ENCODE data around the gene CALML4.
"Not testable (repeated sequence)": the region's sequence is repeated elsewhere in the genome, so short reads cannot be mapped to it uniquely, and the experiment has no call there.

The CALML4 gene

DNA sequence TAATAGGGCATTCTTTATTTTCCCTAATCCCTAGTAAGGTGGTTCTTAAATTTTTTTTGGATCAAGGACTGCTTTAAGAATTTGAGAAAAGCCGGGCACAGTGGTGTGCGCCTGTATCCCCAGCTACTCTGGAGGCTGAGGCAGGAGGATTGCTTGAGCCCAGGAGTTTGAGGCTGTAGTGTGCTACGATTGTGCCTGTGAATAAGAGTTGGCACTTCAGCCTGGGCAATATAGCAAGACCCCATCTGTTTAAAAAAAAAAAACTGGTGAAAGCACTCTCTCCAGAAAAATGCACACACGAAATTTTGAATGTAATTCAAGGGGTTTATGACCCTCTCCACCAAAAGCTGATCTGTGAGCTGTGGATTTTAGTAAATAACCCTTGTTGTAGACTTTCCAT, 32.0 kb downstream of the CALML4 start:
- TF ChIP-seq, protein P1, sequence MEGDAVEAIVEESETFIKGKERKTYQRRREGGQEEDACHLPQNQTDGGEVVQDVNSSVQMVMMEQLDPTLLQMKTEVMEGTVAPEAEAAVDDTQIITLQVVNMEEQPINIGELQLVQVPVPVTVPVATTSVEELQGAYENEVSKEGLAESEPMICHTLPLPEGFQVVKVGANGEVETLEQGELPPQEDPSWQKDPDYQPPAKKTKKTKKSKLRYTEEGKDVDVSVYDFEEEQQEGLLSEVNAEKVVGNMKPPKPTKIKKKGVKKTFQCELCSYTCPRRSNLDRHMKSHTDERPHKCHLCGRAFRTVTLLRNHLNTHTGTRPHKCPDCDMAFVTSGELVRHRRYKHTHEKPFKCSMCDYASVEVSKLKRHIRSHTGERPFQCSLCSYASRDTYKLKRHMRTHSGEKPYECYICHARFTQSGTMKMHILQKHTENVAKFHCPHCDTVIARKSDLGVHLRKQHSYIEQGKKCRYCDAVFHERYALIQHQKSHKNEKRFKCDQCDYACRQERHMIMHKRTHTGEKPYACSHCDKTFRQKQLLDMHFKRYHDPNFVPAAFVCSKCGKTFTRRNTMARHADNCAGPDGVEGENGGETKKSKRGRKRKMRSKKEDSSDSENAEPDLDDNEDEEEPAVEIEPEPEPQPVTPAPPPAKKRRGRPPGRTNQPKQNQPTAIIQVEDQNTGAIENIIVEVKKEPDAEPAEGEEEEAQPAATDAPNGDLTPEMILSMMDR (IDR thresholded peaks at IDR 0.05; ENCODE audit: borderline replicate concordance, insufficient read depth, low read depth, low read length): no peak
- no peak overlapping the region for H3K4me3 ChIP-seq (ENCODE audit: low read depth, low read length)

DNA sequence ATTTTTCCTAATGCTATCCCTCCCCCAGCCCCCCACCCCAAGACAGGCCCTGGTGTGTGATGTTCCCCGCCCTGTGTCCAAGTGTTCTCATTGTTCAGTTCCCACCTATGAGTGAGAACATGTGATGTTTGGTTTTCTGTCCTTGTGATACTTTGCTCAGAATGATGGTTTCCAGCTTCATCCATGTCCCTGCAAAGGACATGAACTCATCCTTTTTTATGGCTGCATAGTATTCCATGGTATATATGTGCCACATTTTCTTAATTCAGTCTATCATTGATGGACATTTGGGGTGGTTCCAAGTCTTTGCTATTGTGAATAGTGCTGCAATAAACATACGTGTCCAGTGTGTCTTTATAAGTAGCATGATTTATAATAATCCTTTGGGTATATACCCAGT, 33.1 kb downstream of the CALML4 start:
- H3K4me3 ChIP-seq (ENCODE audit: low read depth, low read length): not testable (repeated sequence)

DNA sequence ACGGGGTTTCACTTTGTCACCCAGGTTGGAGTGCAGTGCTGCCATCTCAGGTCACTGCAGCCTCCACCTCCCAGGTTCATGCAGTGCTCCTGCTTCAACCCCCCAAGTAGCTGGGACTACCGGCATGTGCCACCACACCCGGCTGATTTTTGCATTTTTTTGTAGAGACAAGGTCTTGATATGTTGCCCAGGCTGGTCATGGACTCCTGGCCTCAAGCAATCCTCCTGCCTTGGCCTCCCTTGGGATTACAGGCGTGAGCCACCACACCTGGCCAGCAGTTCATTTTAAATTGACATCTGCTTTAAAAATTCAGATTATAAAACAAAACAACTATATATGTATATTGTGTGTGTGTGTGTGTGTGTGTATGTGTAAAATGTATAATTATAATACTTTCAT, 38.3 kb downstream of the CALML4 start:
- TF ChIP-seq, protein P1 (IDR thresholded peaks at IDR 0.05; ENCODE audit: borderline replicate concordance, insufficient read depth, low read depth, low read length): no peak
- H3K4me3 ChIP-seq (ENCODE audit: low read depth, low read length): no peak overlapping the region

DNA sequence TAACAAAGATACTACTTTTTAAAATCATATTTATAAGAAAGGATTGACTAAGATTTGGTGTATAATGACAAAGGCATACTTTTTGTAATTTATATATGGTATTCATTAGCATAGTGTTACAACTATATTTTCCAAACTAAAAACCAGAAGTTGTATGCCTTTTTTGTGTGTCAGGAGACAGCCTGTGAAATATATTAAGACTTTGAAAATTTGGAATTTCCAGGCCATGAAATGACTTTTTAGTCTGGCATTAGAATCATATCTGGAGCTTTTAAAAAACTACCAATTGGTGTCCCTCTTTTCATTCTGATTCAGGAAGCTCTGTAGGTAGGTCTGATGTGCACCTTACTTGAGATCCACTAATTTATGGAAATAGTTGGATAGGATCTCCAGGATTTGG, 41.9 kb downstream of the CALML4 start:
- TF ChIP-seq, protein P1 (IDR thresholded peaks at IDR 0.05; ENCODE audit: borderline replicate concordance, insufficient read depth, low read depth, low read length): no peak
- H3K4me3 ChIP-seq (ENCODE audit: low read depth, low read length): no peak overlapping the region

DNA sequence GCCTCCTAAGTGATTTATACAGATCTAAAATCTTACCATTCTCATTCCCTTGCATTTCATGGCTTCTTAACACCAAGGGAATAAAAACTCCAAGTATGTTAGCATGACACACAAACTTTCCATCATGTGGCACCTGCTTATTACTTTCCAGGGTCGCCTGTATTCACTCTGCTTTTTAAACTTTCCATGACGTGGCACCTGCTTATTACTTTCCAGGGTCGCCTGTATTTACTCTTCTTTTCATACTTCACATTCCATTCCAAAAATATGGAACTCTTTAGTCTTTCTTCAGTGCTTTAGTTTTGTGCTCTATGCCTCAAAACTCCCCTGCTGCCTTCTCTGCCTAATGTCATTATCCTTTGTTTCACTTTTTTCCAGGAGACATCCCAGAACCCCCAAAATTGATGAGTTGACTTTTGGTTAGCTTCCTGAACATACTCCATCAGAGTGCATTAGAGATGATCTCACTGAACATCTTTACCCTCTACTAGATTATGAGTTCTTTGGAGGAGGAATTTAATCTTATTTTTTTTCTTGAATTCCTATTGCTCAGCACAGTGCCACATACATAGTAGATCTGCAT, 47.0 kb downstream of the CALML4 start:
- TF ChIP-seq, protein P1 (IDR thresholded peaks at IDR 0.05; ENCODE audit: borderline replicate concordance, insufficient read depth, low read depth, low read length): no peak
- no peak overlapping the region for H3K4me3 ChIP-seq (ENCODE audit: low read depth, low read length)

DNA sequence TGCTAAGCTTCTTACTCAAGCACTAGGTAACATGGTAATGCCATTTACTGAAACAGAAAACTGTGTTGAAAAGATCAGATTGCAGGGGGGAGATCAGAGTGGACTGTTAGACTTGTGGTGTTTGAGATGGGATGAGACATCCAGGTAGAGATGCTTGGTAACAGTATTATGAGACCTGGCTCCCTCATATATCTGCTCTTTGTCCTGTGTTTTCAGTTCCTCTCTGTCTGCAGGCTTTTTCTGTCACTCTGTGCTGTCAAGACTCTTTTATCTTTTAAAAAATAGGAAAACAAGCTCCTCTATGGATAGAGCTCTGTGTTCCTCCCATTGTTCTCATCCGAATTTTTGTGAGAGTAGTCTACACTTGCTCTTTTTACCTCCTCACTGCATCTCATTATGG, 48.1 kb downstream of the CALML4 start:
- TF ChIP-seq, protein P1 (IDR thresholded peaks at IDR 0.05; ENCODE audit: borderline replicate concordance, insufficient read depth, low read depth, low read length): no peak

DNA sequence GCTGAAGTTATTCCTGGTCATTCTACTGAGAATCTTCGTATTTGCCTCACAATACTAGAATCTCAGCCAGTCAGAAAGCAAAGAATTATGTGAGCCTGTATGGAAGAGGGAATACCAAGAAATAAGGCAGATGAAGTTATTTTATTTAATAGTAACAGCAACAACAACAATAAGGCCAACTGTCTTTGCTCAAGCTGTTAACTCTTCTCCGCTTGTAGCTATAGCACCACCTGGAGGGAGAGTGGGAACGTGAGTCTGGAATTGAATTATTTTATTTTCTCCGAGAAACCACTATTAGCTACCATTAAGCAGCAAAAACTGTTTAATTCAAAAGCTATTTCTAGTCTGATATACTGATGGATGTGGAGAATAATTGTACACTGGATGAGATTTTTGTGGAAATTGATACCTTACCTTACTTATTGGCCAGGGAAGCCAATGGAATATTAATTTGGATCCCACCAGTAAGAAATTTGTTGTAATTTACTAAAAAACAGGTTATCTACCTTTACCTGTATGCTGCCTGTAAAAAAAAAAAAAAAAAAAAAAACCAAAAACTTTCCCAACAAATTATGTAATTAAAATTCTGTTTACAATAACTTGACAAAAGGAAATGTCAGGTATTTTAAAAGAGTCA, 50.1 kb downstream of the CALML4 start:
- no peak overlapping the region for H3K4me3 ChIP-seq (ENCODE audit: low read depth, low read length)
- TF ChIP-seq, protein P1 (IDR thresholded peaks at IDR 0.05; ENCODE audit: borderline replicate concordance, insufficient read depth, low read depth, low read length): peak; percentile 54

More for the DNA sequence above, 48.1 kb downstream of the CALML4 start:
- H3K4me3 ChIP-seq (ENCODE audit: low read depth, low read length): no peak overlapping the region
